Gastrocnemius medialis (tissue), 4 donors: ENCODE results near the gene SMC1B. TPM values are rescaled to one million over a fixed set of nuclear protein-coding genes. Genes with fewer than 3 reads are reported as not detected.

Experiments used
- ATAC-seq, 2 donors: fragments of 150-250 bp; one replicate each; pipeline ENCODE4 v1.9.1; 2016
- DNase-seq, 2 donors: peaks; one replicate each; pipeline ENCODE4 v3.0.0-alpha.2; 2019
- H3K27ac ChIP-seq, 4 donors: fragments of 200-600 bp; sonication (generic); 1 replicate in 1 of 4; 2 replicates in 3 of 4; pipeline ENCODE4 v1.5.1; 2016 to 2018; ENCODE audit warnings: mild to moderate bottlenecking in 2 of 4, moderate library complexity in 1 of 4
- H3K27me3 ChIP-seq, 3 donors: fragments of 200-600 bp; sonication (generic) in 2 of 3; 1 replicate in 1 of 3; 2 replicates in 2 of 3; pipeline versions ENCODE4 v1.5.1 to v1.6.0; 2016 to 2019; ENCODE audit warnings: mild to moderate bottlenecking in 1 of 3, moderate library complexity in 1 of 3
- H3K36me3 ChIP-seq, 2 donors: fragments of 200-600 bp; sonication (generic) in 1 of 2; one replicate each; pipeline ENCODE4 v1.5.1; 2017 to 2018
- H3K4me1 ChIP-seq, 2 donors: fragments of 200-600 bp; sonication (generic) in 1 of 2; one replicate each; pipeline ENCODE4 v1.5.1; 2016 to 2017; ENCODE audit warnings: mild to moderate bottlenecking in 2 of 2
- H3K4me3 ChIP-seq, 4 donors: fragments of 200-600 bp; sonication (generic) in 3 of 4; 1 replicate in 1 of 4; 2 replicates in 3 of 4; pipeline ENCODE4 v1.5.1; 2016 to 2019; ENCODE audit warnings: mild to moderate bottlenecking in 2 of 4
- H3K9me3 ChIP-seq, 3 donors: fragments of 200-600 bp; sonication (generic) in 2 of 3; 1 replicate in 1 of 3; 2 replicates in 2 of 3; pipeline ENCODE4 v1.5.1; 2016 to 2019
- POLR2A ChIP-seq, 2 donors: fragments of 450-650 bp; IDR thresholded peaks; one replicate each; pipeline ENCODE4 v1.6.1; 2017; ENCODE audit warnings: antibody characterized with exemption in 2 of 2, mild to moderate bottlenecking in 2 of 2, moderate library complexity in 2 of 2
- in situ Hi-C, 4 donors: fragments of 200-750 bp; cut with MboI; loops; one replicate each; pipeline versions ENCODE4 v1.15.0 to v1.8.0; 2017; ENCODE audit warnings: low sequenced_read_pairs in 4 of 4
- intact Hi-C: fragments of 100-400 bp; cut with DNase I; formaldehyde crosslinking; loops from one replicate; pipeline ENCODE4 v1.15.1; 2023; ENCODE audit warnings: low total_unique reads
- total RNA-seq, 4 donors: library from RNA; depleted of rRNA; stranded (reverse); fragments of >200 nt; gene quantifications; one replicate each; pipeline versions ENCODE4 v1.1.0 to v1.2.3, GENCODE V29; 2016
- TF ChIP-seq, protein P1 (sequence below), 5 experiments: fragments of 450-650 bp in 3 of 5; fragments of 200-600 bp in 2 of 5; sonication (generic) in 2 of 5; IDR thresholded peaks in 4 of 5; conservative IDR thresholded peaks in 1 of 5; 1 replicate in 4 of 5; 2 replicates in 1 of 5; pipeline ENCODE4 v1.5.1; 2016 to 2019; ENCODE audit warnings: antibody characterized with exemption in 5 of 5, mild to moderate bottlenecking in 3 of 5, moderate library complexity in 3 of 5

SMC1B gene
- total RNA-seq, 4 donors from 2014 or later: not detected

DNA sequence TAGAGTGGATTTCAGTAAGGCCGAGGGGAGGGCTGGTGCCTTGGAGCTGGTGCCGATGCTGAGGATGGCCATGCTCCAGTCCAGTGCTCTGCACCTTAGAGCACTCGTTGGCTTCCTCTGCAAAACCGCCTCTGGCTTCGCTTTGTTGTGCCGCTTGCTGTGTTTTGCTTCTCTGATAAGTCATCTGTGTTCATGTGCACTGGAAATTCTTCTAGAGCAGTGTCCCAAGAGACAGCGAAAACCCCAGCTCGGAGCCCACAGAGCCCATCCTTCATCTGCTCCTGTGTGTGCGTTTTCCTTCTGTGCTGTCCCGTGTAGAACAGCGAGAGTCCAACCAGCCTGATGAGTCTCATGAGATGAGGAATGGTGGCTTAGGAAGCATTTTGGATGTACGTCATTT is 91.6 kb downstream of the SMC1B start:
- Histone ChIP-seq H3K4me1 (peaks cover 36 to 55% of the 10 kb centered on the region in 2 donors), H3K36me3 (peaks cover 0 to 11% of the 10 kb centered on the region in 2 donors), H3K9me3 (no peaks in the 10 kb centered on the region), H3K27me3 (no peaks in the 10 kb centered on the region), H3K4me3 (no peak overlapping the region), H3K27ac (no peak overlapping the region)
- no peak for DNase-seq
- TF ChIP-seq, protein P1, sequence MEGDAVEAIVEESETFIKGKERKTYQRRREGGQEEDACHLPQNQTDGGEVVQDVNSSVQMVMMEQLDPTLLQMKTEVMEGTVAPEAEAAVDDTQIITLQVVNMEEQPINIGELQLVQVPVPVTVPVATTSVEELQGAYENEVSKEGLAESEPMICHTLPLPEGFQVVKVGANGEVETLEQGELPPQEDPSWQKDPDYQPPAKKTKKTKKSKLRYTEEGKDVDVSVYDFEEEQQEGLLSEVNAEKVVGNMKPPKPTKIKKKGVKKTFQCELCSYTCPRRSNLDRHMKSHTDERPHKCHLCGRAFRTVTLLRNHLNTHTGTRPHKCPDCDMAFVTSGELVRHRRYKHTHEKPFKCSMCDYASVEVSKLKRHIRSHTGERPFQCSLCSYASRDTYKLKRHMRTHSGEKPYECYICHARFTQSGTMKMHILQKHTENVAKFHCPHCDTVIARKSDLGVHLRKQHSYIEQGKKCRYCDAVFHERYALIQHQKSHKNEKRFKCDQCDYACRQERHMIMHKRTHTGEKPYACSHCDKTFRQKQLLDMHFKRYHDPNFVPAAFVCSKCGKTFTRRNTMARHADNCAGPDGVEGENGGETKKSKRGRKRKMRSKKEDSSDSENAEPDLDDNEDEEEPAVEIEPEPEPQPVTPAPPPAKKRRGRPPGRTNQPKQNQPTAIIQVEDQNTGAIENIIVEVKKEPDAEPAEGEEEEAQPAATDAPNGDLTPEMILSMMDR (IDR thresholded peaks at IDR 0.05 in 4 of 5, conservative IDR thresholded peaks at IDR 0.05 in 1 of 5): no peak
- TF ChIP-seq POLR2A (IDR thresholded peaks at IDR 0.05): no peak
- intact Hi-C loops: loop anchor here (10.0 kb wide), 1 partner anchor 713 kb away; no protein-coding TSS in a partner anchor
- no peak for ATAC-seq
- in situ Hi-C loops: no loop called here

DNA sequence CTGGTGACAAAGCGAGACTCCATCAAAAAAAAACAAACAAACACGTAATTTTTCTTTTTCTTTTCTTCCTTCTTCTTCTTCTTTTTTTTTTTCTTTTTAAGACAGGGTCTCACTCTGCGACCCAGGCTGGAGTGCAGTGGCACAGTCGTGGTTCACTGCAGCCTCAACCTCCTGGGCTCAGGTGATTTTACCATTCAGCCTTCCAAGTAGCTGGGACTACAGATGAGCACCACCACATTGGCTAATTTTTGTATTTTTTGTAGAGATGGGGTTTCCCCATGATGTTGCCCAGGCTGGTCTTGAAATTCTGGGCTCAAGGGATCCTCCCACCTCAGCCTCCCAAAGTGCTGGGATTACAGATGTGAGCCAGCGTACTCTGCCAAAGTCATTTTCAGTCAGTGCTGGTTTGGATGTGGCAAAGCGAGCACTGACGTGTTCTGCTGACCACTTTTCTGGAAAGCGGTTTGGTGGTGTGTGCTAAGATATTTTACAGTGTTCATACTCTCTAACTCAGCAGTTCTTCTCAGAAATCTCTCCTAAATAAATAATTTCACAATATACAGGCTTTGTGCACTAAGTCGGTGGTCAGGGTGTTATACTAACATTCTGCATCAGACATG is 92.9 kb downstream of the SMC1B start:
- Histone ChIP-seq H3K9me3 (no peaks in the 10 kb centered on the region), H3K4me3 (no peak overlapping the region), H3K4me1 (peaks cover 44 to 68% of the 10 kb centered on the region in 2 donors), H3K27me3 (no peaks in the 10 kb centered on the region), H3K27ac (peak overlapping the region; percentile 84 to 91 (median 88)), H3K36me3 (peaks cover 0 to 11% of the 10 kb centered on the region in 2 donors)
- DNase-seq (no peak), ATAC-seq (no peak)
- in situ Hi-C loops (no loop called here), intact Hi-C loops (loop anchor here (10.0 kb wide), 1 partner anchor 714 kb away; no protein-coding TSS in a partner anchor)
- TF ChIP-seq, protein P1 (IDR thresholded peaks at IDR 0.05 in 4 of 5, conservative IDR thresholded peaks at IDR 0.05 in 1 of 5): no peak
- TF ChIP-seq POLR2A (IDR thresholded peaks at IDR 0.05): no peak

DNA sequence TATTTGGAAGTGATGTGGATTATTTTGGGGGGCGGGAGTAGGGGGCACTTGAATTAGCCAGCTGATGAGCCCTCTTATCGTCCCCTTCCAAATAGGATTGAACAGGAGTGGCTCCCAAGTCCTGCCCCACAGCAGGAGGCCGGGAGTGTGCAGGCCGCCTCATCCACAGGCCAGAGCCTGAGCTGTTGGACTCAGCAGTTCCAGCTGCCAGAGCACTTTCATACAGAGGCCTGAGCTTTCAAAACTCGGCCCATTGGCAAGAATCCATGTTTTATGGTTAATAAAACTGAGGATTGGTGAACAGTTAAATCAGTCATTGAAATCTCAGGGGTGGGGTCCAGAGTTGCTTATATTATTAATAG is 94.1 kb downstream of the SMC1B start:
- no peaks in the 10 kb centered on the region for H3K27me3 ChIP-seq
- peaks cover 45 to 71% of the 10 kb centered on the region in 2 donors for H3K4me1 ChIP-seq
- in situ Hi-C loops: no loop called here
- peak overlapping the region; percentile 84 to 91 (median 88) for H3K27ac ChIP-seq
- no peak for DNase-seq
- H3K9me3 ChIP-seq: no peaks in the 10 kb centered on the region
- intact Hi-C loops: no loop called here
- no peak for ATAC-seq
- TF ChIP-seq, protein P1 (IDR thresholded peaks at IDR 0.05 in 4 of 5, conservative IDR thresholded peaks at IDR 0.05 in 1 of 5): no peak
- TF ChIP-seq POLR2A (IDR thresholded peaks at IDR 0.05): no peak
- peaks cover 0 to 8% of the 10 kb centered on the region in 2 donors for H3K36me3 ChIP-seq
- H3K4me3 ChIP-seq: no peak overlapping the region

DNA sequence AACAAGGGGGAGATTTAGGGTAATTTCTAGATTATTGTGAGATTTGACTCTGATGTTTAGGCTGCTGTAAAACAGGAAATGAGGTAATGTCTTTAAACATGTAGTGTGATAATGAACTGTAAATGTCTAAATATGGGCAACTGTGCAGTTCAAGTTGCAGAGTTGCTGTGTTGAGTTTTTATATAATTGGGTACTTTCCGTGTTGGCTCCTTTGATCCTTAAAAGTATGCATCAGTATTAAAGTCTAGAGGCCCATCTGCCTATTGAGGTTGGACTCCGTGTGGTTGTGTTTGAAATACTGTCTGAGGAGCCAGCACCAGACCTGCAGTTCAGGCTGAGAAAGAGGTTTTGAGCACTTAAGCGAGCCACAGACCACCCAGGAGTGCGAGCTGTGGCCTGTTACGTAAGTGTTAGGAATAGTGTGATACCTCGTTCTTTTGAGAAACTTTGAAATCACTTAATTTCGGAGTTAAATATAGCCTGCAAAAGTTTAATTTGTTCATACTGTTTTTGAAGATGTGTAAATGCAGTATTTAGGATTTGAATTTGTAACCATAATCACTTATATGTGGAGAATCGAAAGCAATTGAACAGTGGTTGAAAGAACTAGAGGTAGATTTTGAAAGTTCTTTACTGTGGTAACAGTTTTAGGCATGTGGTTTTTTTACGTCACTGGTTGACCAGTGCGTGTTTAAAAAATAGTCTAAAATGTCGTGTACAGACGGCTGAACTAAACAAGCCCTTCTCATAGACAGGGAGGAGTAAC is 94.7 kb downstream of the SMC1B start:
- Histone ChIP-seq H3K27ac (peak overlapping the region; percentile 84 to 91 (median 88)), H3K36me3 (peaks cover 0 to 3% of the 10 kb centered on the region in 2 donors), H3K4me3 (no peak overlapping the region), H3K27me3 (no peaks in the 10 kb centered on the region), H3K9me3 (no peaks in the 10 kb centered on the region), H3K4me1 (peaks cover 42 to 67% of the 10 kb centered on the region in 2 donors)
- intact Hi-C loops (no loop called here), in situ Hi-C loops (no loop called here)
- TF ChIP-seq, protein P1 (IDR thresholded peaks at IDR 0.05 in 4 of 5, conservative IDR thresholded peaks at IDR 0.05 in 1 of 5): no peak
- no peak for TF ChIP-seq POLR2A (IDR thresholded peaks at IDR 0.05)
- DNase-seq: no peak
- no peak for ATAC-seq
